IMR-90 (cell line): ENCODE data around the gene CWC22. TPM values are rescaled to one million over a fixed set of nuclear protein-coding genes. Genes with fewer than 3 reads are reported as not detected.

Source experiments
- ATAC-seq: fragments of 200-7000 bp; cut with Tn5 transposase; 2 replicates; pipeline ENCODE4 v1.9.1; 2020; ENCODE audit warnings: low read depth, mild to moderate bottlenecking, moderate library complexity
- BruUV-seq: library from RNA; stranded (reverse); fragments of 400-500 nt; replicated peaks from 2 replicates; lab custom pipeline; 2021; lab: Mats Ljungman, UMichigan
- CTCF ChIA-PET: fragments of 300-600 bp; formaldehyde crosslinking; extraction: SDS; loops from one replicate; lab custom pipeline; 2021; ENCODE audit warnings: antibody characterized with exemption; lab: Yijun Ruan, JAX
- POLR2A ChIA-PET: fragments of 300-600 bp; sonication (Branson Sonifier 250); formaldehyde crosslinking; loops from one replicate; lab custom pipeline; 2022; ENCODE audit warnings: antibody characterized with exemption; ENCODE audit not compliant: unreplicated experiment; lab: Charles Lee
- DNase-seq: peaks from one replicate; pipeline ENCODE4 v3.0.0; 2013
- H2AFZ ChIP-seq: replicated peaks from 2 replicates; pipeline ENCODE3; 2013; ENCODE audit warnings: low read length, mild to moderate bottlenecking; ENCODE audit not compliant: poor library complexity
- H2AK5ac ChIP-seq: 2 replicates; pipeline ENCODE4 v1.6.1; 2013; ENCODE audit warnings: low read depth, low read length, inconsistent platforms
- H2AK9ac ChIP-seq: replicated peaks from 2 replicates; pipeline ENCODE3; 2013; ENCODE audit warnings: mild to moderate bottlenecking, low read depth, low read length, moderate library complexity; ENCODE audit not compliant: poor library complexity
- H2BK120ac ChIP-seq: 2 replicates; pipeline ENCODE4 v1.6.1; 2013; ENCODE audit warnings: low read depth, low read length, inconsistent platforms
- H2BK15ac ChIP-seq: 3 replicates; pipeline ENCODE4 v1.6.1; 2013; ENCODE audit warnings: low read depth, low read length, inconsistent platforms
- H2BK20ac ChIP-seq: 2 replicates; pipeline ENCODE4 v1.6.1; 2013; ENCODE audit warnings: low read depth, mild to moderate bottlenecking, inconsistent platforms, low read length, moderate library complexity
- H2BK5ac ChIP-seq: 2 replicates; pipeline ENCODE4 v1.6.1; 2013; ENCODE audit warnings: mild to moderate bottlenecking, low read depth, low read length, inconsistent platforms; ENCODE audit not compliant: poor library complexity, severe bottlenecking
- H3K14ac ChIP-seq: replicated peaks from 2 replicates; pipeline ENCODE4 v1.6.1; 2013; ENCODE audit warnings: low read depth, low read length, inconsistent platforms
- H3K18ac ChIP-seq: 2 replicates; pipeline ENCODE4 v1.6.1; 2013; ENCODE audit warnings: low read depth, low read length, control low read depth
- H3K23ac ChIP-seq: 2 replicates; pipeline ENCODE4 v1.6.1; 2013; ENCODE audit warnings: low read depth, low read length, inconsistent platforms
- H3K27ac ChIP-seq: 2 replicates; pipeline ENCODE4 v1.5.1; 2013; ENCODE audit warnings: mild to moderate bottlenecking, control low read depth, low read length; ENCODE audit not compliant: insufficient read depth
- H3K27me3 ChIP-seq: 2 replicates; pipeline ENCODE4 v1.6.1; 2013; ENCODE audit warnings: low read length; ENCODE audit not compliant: control insufficient read depth, insufficient read depth
- H3K36me3 ChIP-seq: 2 replicates; pipeline ENCODE4 v1.6.1; 2013; ENCODE audit warnings: low read length, mixed read lengths; ENCODE audit not compliant: control insufficient read depth, insufficient read depth
- H3K4ac ChIP-seq: 2 replicates; pipeline ENCODE4 v1.6.1; 2013; ENCODE audit warnings: low read depth, low read length, inconsistent platforms
- H3K4me1 ChIP-seq: 2 replicates; pipeline ENCODE4 v1.6.1; 2013; ENCODE audit warnings: low read length, mixed read lengths; ENCODE audit not compliant: control insufficient read depth, insufficient read depth
- H3K4me2 ChIP-seq: 2 replicates; pipeline ENCODE4 v1.6.1; 2013; ENCODE audit warnings: low read depth, mild to moderate bottlenecking, control low read depth, low read length, moderate library complexity
- H3K4me3 ChIP-seq: 2 replicates; pipeline ENCODE4 v1.5.1; 2013; ENCODE audit warnings: low read depth, mild to moderate bottlenecking, control low read depth, low read length, moderate library complexity; ENCODE audit not compliant: insufficient read depth
- H3K56ac ChIP-seq: 2 replicates; pipeline ENCODE4 v1.6.1; 2013; ENCODE audit warnings: low read length, inconsistent platforms; ENCODE audit not compliant: insufficient read depth; ENCODE audit errors: extremely low read depth
- H3K79me1 ChIP-seq, 2 experiments: 2 replicates each; pipeline ENCODE4 v1.6.1; 2013; ENCODE audit warnings: low read length in 2 of 2, inconsistent platforms in 1 of 2, low read depth in 1 of 2
- H3K9ac ChIP-seq: 2 replicates; pipeline ENCODE4 v1.6.1; 2013; ENCODE audit warnings: low read depth, low read length, control low read depth
- H3K9me1 ChIP-seq: 2 replicates; pipeline ENCODE4 v1.6.1; 2013; ENCODE audit warnings: low read length, inconsistent platforms; ENCODE audit not compliant: insufficient read depth
- H3K9me3 ChIP-seq: 2 replicates; pipeline ENCODE4 v1.6.1; 2013; ENCODE audit warnings: low read length; ENCODE audit not compliant: control insufficient read depth, insufficient read depth
- H4K20me1 ChIP-seq: 2 replicates; pipeline ENCODE4 v1.6.1; 2013; ENCODE audit warnings: low read length, inconsistent platforms; ENCODE audit not compliant: insufficient read depth
- H4K5ac ChIP-seq: 2 replicates; pipeline ENCODE4 v1.6.1; 2013; ENCODE audit warnings: mild to moderate bottlenecking, low read depth, low read length, control low read depth
- H4K8ac ChIP-seq, 2 experiments: 2 replicates each; pipeline ENCODE4 v1.6.1; 2013; ENCODE audit warnings: low read depth in 2 of 2, low read length in 2 of 2, control low read depth in 1 of 2, inconsistent platforms in 1 of 2
- H4K91ac ChIP-seq: 2 replicates; pipeline ENCODE4 v1.6.1; 2013; ENCODE audit warnings: low read depth, low read length, inconsistent platforms; ENCODE audit not compliant: insufficient read depth
- BHLHE40 ChIP-seq: fragments of 150-350 bp; IDR thresholded peaks from 2 replicates; pipeline ENCODE4 v1.6.1; 2016; ENCODE audit warnings: mild to moderate bottlenecking, low read depth, low read length
- CEBPB ChIP-seq: IDR thresholded peaks from 2 replicates; pipeline ENCODE4 v1.6.1; 2012; ENCODE audit warnings: low read depth, low read length, improper control_type of control experiment
- CHD1 ChIP-seq: IDR thresholded peaks from 2 replicates; pipeline ENCODE4 v1.6.1; 2012; ENCODE audit warnings: low read depth, low read length, improper control_type of control experiment
- ELK1 ChIP-seq: fragments of 150-350 bp; IDR thresholded peaks from 2 replicates; pipeline ENCODE4 v1.6.1; 2016; ENCODE audit warnings: low read depth, mild to moderate bottlenecking, low read length, moderate library complexity, borderline replicate concordance
- FOS ChIP-seq: fragments of 150-350 bp; IDR thresholded peaks from 2 replicates; pipeline ENCODE4 v1.6.1; 2016; ENCODE audit warnings: low read depth, low read length
- MAFK ChIP-seq: IDR thresholded peaks from 2 replicates; pipeline ENCODE4 v1.6.1; 2012; ENCODE audit warnings: low read depth, low read length, improper control_type of control experiment
- MAZ ChIP-seq: IDR thresholded peaks from 2 replicates; pipeline ENCODE4 v1.6.1; 2012; ENCODE audit warnings: low read depth, mild to moderate bottlenecking, low read length, improper control_type of control experiment, moderate library complexity, borderline replicate concordance
- MXI1 ChIP-seq: IDR thresholded peaks from 2 replicates; pipeline ENCODE4 v1.6.1; 2012; ENCODE audit warnings: low read depth, mild to moderate bottlenecking, low read length, moderate library complexity, borderline replicate concordance
- NFE2L2 ChIP-seq: fragments of 150-350 bp; IDR thresholded peaks from 2 replicates; pipeline ENCODE4 v1.6.1; 2016; ENCODE audit warnings: low read depth, mild to moderate bottlenecking, low read length
- POLR2A ChIP-seq: IDR thresholded peaks from 2 replicates; pipeline ENCODE4 v1.6.1; 2012; ENCODE audit warnings: mild to moderate bottlenecking, low read depth, low read length
- RAD21 ChIP-seq: IDR thresholded peaks from 2 replicates; pipeline ENCODE4 v1.6.1; 2012; ENCODE audit warnings: low read length, improper control_type of control experiment
- RFX5 ChIP-seq: IDR thresholded peaks from 2 replicates; pipeline ENCODE4 v1.8.0; 2012; ENCODE audit warnings: low read depth, mild to moderate bottlenecking, low read length, moderate library complexity
- SMC3 ChIP-seq: fragments of 150-350 bp; IDR thresholded peaks from 2 replicates; pipeline ENCODE4 v1.6.1; 2016; ENCODE audit warnings: low read depth, mild to moderate bottlenecking, antibody characterized with exemption, low read length, moderate library complexity
- USF2 ChIP-seq: fragments of 150-350 bp; IDR thresholded peaks from 2 replicates; pipeline ENCODE4 v1.6.1; 2017; ENCODE audit warnings: mild to moderate bottlenecking, antibody characterized with exemption, low read length, low read depth
- WGBS, 2 experiments: methylation state at CpG; one replicate each; pipeline versions ENCODE4 v1.1.5 to v1.1.7; 2013; ENCODE audit warnings: missing lambda C conversion rate in 2 of 2; ENCODE audit not compliant: insufficient read length in 1 of 2; ENCODE audit errors: extremely low coverage in 2 of 2; 5-methylcytosine and 5-hydroxymethylcytosine counted together
- dilution Hi-C: fragments of 300-500 bp; cut with HindIII; formaldehyde crosslinking; loops from one replicate; pipeline ENCODE4 v1.14.3; 2018; ENCODE audit warnings: low sequenced_read_pairs; ENCODE audit not compliant: unreplicated experiment
- in situ Hi-C: fragments of 300-500 bp; cut with MboI; formaldehyde crosslinking; loops from 3 replicates; pipeline ENCODE4 v1.14.3; 2019; ENCODE audit warnings: low sequenced_read_pairs, inconsistent platforms, mixed read lengths
- intact Hi-C: fragments of 100-400 bp; cut with micrococcal nuclease; formaldehyde crosslinking; loops from 2 replicates; pipeline ENCODE4 v1.10.0; 2022
- polyA plus RNA-seq, 3 experiments: library from polyadenylated mRNA; depleted of rRNA; stranded (reverse); fragments of >200 nt; gene quantifications; 2 replicates each; pipeline ENCODE4 v1.2.3, GENCODE V29; 2012; ENCODE audit warnings: low replicate concordance in 1 of 3
- total RNA-seq: library from RNA; depleted of rRNA; stranded (reverse); fragments of >200 nt; gene quantifications from 2 replicates; pipeline ENCODE4 v1.2.3, GENCODE V29; 2012

Gene CWC22
- total and polyA plus RNA-seq, 2 of the 4 experiments (the other 2 are of a cell fraction), result 4.5 to 17.9 TPM

GRCh38 chr2:180016937-180017336 is 9.8 kb upstream of the CWC22 start:
- no TSS peak for BruUV-seq

More at GRCh38 chr2:180016937-180017336, 9.8 kb upstream of the CWC22 start:
- H2AK9ac ChIP-seq, result no peak overlapping the region
- peak overlapping the region; percentile 18; the same call in 1 of the 2 replicates for H3K27ac ChIP-seq
- no peak overlapping the region for H3K14ac ChIP-seq
- H3K9me1 ChIP-seq, result peaks cover 8% of the 10 kb centered on the region
- H4K5ac ChIP-seq, result no peak overlapping the region
- ChIA-PET CTCF (no interaction called here), POLR2A (no interaction called here)
- H3K9me3 ChIP-seq, result no peaks in the 10 kb centered on the region
- dilution Hi-C loops, result no loop called here
- DNase-seq (no peak), ATAC-seq (no peak)
- H3K9ac ChIP-seq, result no peak overlapping the region; the same call in 1 of the 2 replicates
- H3K27me3 ChIP-seq, result no peaks in the 10 kb centered on the region
- no peak overlapping the region for H4K91ac ChIP-seq
- H2BK120ac ChIP-seq, result 0 out of 2 replicates have a peak overlapping the region, but pooled peaks have one; percentile 16
- H3K79me1 ChIP-seq, result no peaks in the 10 kb centered on the region
- no peak overlapping the region for H3K23ac ChIP-seq
- no peak overlapping the region for H2BK15ac ChIP-seq
- H3K36me3 ChIP-seq, result no peaks in the 10 kb centered on the region
- intact Hi-C loops, result no loop called here
- no peak overlapping the region; a peak in 1 of 4 replicates for H4K8ac ChIP-seq
- peak overlapping the region; percentile 49 for H2BK5ac ChIP-seq
- H3K4me3 ChIP-seq, result no peak overlapping the region
- in situ Hi-C loops, result no loop called here
- 0 out of 2 replicates have a peak overlapping the region, but pooled peaks have one; percentile 4 for H3K4ac ChIP-seq
- no peak overlapping the region for H2AK5ac ChIP-seq
- H2BK20ac ChIP-seq, result no peak overlapping the region
- no CpG with 5 or more reads among the region's 2 CpGs for WGBS, 2 experiments
- H3K4me2 ChIP-seq, result no peak overlapping the region; the same call in 1 of the 2 replicates
- H2AFZ ChIP-seq, result no peak overlapping the region
- peak overlapping the region; percentile 64 for H3K18ac ChIP-seq
- no peak for TF ChIP-seq BHLHE40
- TF ChIP-seq RAD21, result no peak
- TF ChIP-seq ELK1, result no peak
- no peak for TF ChIP-seq USF2
- no peak for TF ChIP-seq RFX5
- TF ChIP-seq MAFK, result no peak
- TF ChIP-seq NFE2L2, result no peak
- no peak for TF ChIP-seq CEBPB
- TF ChIP-seq FOS, result no peak
- no peak for TF ChIP-seq POLR2A
- no peak for TF ChIP-seq SMC3
- no peak for TF ChIP-seq MAZ
- no peak for TF ChIP-seq CHD1
- TF ChIP-seq MXI1, result no peak
- H3K56ac ChIP-seq, result no peak overlapping the region
- H4K20me1 ChIP-seq, result no peaks in the 10 kb centered on the region
- peaks cover 9% of the 10 kb centered on the region for H3K4me1 ChIP-seq
